ENCODE data around the gene C3orf33.

DNA sequence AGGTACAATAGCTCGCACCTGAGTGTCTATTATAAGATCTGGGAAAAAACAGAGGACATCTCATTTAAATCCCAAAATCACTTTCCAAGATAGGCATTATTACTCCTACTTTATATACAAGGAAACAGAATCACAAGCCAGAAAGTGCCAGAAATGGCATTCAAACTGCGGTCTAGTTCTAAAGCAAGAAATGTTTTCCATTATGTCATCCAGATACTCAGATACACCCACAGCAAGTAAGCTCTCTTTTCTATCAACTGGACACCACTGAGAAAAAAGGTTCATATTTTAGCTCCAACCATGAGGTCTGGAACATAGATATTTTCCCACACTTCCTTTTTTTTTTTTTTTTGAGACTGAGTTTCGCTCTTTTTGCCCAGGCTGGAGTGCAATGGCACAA, 40.0 kb upstream of the C3orf33 start:
- no peak for TF ChIP-seq MAZ (IDR thresholded peaks at IDR 0.05; ENCODE audit: borderline replicate concordance, low read depth, low read length)
- TF ChIP-seq MAZ (CRISPR knock-in tag; IDR thresholded peaks at IDR 0.05; ENCODE audit: low read depth) = no peak
- no peak for TF ChIP-seq MAFK (conservative IDR thresholded peaks at IDR 0.05 in 1 of 2, IDR thresholded peaks at IDR 0.05 in 1 of 2; ENCODE audit: low read length in 2 of 2)
- no peak for TF ChIP-seq CREB1 (IDR thresholded peaks at IDR 0.05)
- TF ChIP-seq CREB1 (CRISPR knock-in tag; IDR thresholded peaks at IDR 0.05) = no peak
- no peak for TF ChIP-seq RFX3 (CRISPR knock-in tag; IDR thresholded peaks at IDR 0.05)
- TF ChIP-seq, protein P1, sequence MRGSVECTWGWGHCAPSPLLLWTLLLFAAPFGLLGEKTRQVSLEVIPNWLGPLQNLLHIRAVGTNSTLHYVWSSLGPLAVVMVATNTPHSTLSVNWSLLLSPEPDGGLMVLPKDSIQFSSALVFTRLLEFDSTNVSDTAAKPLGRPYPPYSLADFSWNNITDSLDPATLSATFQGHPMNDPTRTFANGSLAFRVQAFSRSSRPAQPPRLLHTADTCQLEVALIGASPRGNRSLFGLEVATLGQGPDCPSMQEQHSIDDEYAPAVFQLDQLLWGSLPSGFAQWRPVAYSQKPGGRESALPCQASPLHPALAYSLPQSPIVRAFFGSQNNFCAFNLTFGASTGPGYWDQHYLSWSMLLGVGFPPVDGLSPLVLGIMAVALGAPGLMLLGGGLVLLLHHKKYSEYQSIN (CRISPR knock-in tag; IDR thresholded peaks at IDR 0.05; ENCODE audit: borderline replicate concordance) = no peak
- no peak for TF ChIP-seq U2AF2 (IDR thresholded peaks at IDR 0.05; ENCODE audit: low read depth, low read length)
- no peak for TF ChIP-seq EP300 (IDR thresholded peaks at IDR 0.05; ENCODE audit: low read depth in 2 of 2, low read length in 2 of 2)
- TF ChIP-seq EP300 (CRISPR knock-in tag; IDR thresholded peaks at IDR 0.05; ENCODE audit: borderline replicate concordance) = no peak
- no peak for TF ChIP-seq CHD2 (IDR thresholded peaks at IDR 0.05; ENCODE audit: low read depth, low read length)
- TF ChIP-seq ZZZ3 (CRISPR knock-in tag; IDR thresholded peaks at IDR 0.05; ENCODE audit: borderline replicate concordance) = no peak
- no peak for TF ChIP-seq KAT7 (CRISPR knock-in tag; IDR thresholded peaks at IDR 0.05; ENCODE audit: borderline replicate concordance)
- TF ChIP-seq ZBTB7B (CRISPR knock-in tag; IDR thresholded peaks at IDR 0.05) = no peak

Data from HepG2 (cell line).